T-cell (primary cell): ENCODE results near the gene CCDC88C. TPM values are rescaled to one million over a fixed set of nuclear protein-coding genes. Genes with fewer than 3 reads are reported as not detected.
A peak's percentile ranks its signal among the peaks of the same experiment; 100 is the strongest.

Experiments
- ATAC-seq, 4 experiments: fragments of 200-7000 bp in 3 of 4; fragments of 150-1000 bp in 1 of 4; cut with Tn5 transposase; replicated peaks in 1 of 4; 1 replicate in 3 of 4; 2 replicates in 1 of 4; pipeline ENCODE4 v1.10.0; 2021; ENCODE audit warnings: moderate library complexity in 3 of 4, mild to moderate bottlenecking in 2 of 4, moderate number of reproducible peaks in 1 of 4
- CTCF ChIA-PET, 2 donors: fragments of 300-600 bp; sonication (Branson Sonifier 250); formaldehyde crosslinking; loops; one replicate each; lab custom pipeline; 2022; ENCODE audit warnings: antibody characterized with exemption in 2 of 2; lab: Charles Lee
- POLR2A ChIA-PET, 2 donors: fragments of 300-600 bp; sonication (Branson Sonifier 250); formaldehyde crosslinking; loops; one replicate each; lab custom pipeline; 2022; ENCODE audit warnings: antibody characterized with exemption in 2 of 2; lab: Charles Lee
- DNase-seq, 35 experiments: peaks; one replicate each; pipeline versions ENCODE4 v3.0.0 to v3.0.0-alpha.2; 2013 to 2023
- H3K27ac ChIP-seq: one replicate; pipeline ENCODE4 v1.5.1; 2013; ENCODE audit warnings: low read length
- H3K27me3 ChIP-seq, 2 experiments: replicated peaks in 1 of 2; 1 replicate in 1 of 2; 2 replicates in 1 of 2; pipeline versions ENCODE4 v1.6.1 to v1.7.0; 2013; ENCODE audit warnings: low read length in 1 of 2, mixed read lengths in 1 of 2; ENCODE audit not compliant: control insufficient read depth in 2 of 2, insufficient read depth in 2 of 2; ENCODE audit errors: extremely low read depth in 1 of 2
- H3K36me3 ChIP-seq, 2 donors: 1 replicate in 1 of 2; 2 replicates in 1 of 2; pipeline versions ENCODE4 v1.6.1 to v1.7.0; 2013; ENCODE audit warnings: low read length in 1 of 2; ENCODE audit not compliant: control insufficient read depth in 2 of 2, insufficient read depth in 1 of 2; ENCODE audit errors: extremely low read depth in 1 of 2
- H3K4me1 ChIP-seq, 2 experiments: 1 replicate in 1 of 2; 2 replicates in 1 of 2; pipeline versions ENCODE4 v1.6.1 to v1.7.0; 2013; ENCODE audit warnings: low read length in 2 of 2, mixed read lengths in 1 of 2; ENCODE audit not compliant: insufficient read depth in 2 of 2, control insufficient read depth in 1 of 2; ENCODE audit errors: extremely low read depth in 1 of 2
- H3K4me3 ChIP-seq, 2 donors: 1 replicate in 1 of 2; 2 replicates in 1 of 2; pipeline versions ENCODE4 v1.5.1 to v1.7.0; 2013; ENCODE audit warnings: mild to moderate bottlenecking in 2 of 2, low read length in 1 of 2, moderate library complexity in 1 of 2; ENCODE audit not compliant: control insufficient read depth in 1 of 2; ENCODE audit errors: extremely low read depth in 1 of 2
- H3K9me3 ChIP-seq: 2 replicates; pipeline ENCODE4 v1.7.0; 2013
- H3K27ac Mint-ChIP-seq, 2 donors: one replicate each; pipeline ENCODE4 v1.8.0; 2020 to 2021; ENCODE audit warnings: mild to moderate bottlenecking in 2 of 2, mixed read lengths in 2 of 2
- H3K27me3 Mint-ChIP-seq, 2 donors: one replicate each; pipeline ENCODE4 v1.8.0; 2021 to 2022; ENCODE audit warnings: mixed read lengths in 2 of 2
- H3K36me3 Mint-ChIP-seq: one replicate; pipeline ENCODE4 v1.8.0; 2021; ENCODE audit warnings: mixed read lengths
- H3K4me1 Mint-ChIP-seq, 3 donors: one replicate each; pipeline ENCODE4 v1.8.0; 2020 to 2022; ENCODE audit warnings: mixed read lengths in 3 of 3, mild to moderate bottlenecking in 1 of 3
- H3K4me3 Mint-ChIP-seq, 3 donors: one replicate each; pipeline ENCODE4 v1.8.0; 2020 to 2022; ENCODE audit warnings: mild to moderate bottlenecking in 3 of 3, mixed read lengths in 3 of 3, moderate library complexity in 3 of 3
- H3K9me3 Mint-ChIP-seq, 3 donors: one replicate each; pipeline ENCODE4 v1.8.0; 2020 to 2022; ENCODE audit warnings: mixed read lengths in 3 of 3
- WGBS: methylation state at CpG from one replicate; pipeline ENCODE4 v1.1.5; 2013; ENCODE audit warnings: missing lambda C conversion rate; ENCODE audit not compliant: insufficient coverage; 5-methylcytosine and 5-hydroxymethylcytosine counted together
- total RNA-seq, 35 experiments: library from RNA in 6 of 35; stranded (reverse) in 6 of 35; fragments of 120-200 nt in 1 of 35; gene quantifications; one replicate each; pipeline versions ENCODE4 v1.2.1 to v1.2.4 and lab custom pipeline; 2013 to 2026

The CCDC88C gene
- total RNA-seq, 5 donors from 2014 or later (not counting 1 experiment from before 2014, with no cell fraction given) = 260 to 368 (median 275) TPM

DNA sequence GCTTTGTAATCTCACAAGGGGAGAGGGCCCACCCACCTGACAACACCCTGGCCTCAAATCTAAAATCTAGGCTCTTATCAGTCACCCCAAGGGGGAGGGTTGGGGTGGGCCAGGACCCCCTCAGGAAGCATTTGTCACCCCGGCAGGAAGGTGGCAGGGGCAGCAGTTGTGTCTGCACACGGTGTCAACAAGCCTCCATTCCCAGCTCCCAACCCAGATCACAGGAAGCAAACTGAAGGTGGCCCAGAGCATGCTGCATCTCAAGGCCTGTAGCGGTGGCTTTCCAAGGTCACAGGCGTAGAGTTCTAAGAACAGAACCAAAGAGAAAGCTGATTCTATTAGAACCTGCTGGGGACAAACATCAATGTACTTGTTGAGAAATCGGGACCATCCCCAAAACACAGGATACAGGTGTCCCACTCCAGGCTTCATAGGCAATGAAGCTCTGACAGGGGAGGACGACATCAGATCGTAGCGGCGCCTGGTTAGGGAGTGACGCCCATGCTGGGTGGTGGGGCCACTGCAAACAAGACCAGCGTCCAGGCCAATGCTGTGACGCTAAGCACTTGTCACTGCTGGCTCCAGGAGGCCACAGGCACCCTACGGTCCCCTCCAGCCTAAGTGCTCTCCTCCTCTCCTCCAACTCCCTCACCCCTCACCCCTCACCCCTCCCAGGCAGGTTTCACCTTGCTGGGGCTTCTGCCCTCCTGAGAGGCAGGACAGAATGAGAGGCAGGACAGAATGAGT lies 52.9 kb downstream of the CCDC88C start:
- ChIA-PET CTCF (interaction anchor here in 1 of 2 donors (1.6 kb wide), 1 partner anchor 35 kb away, joined by 3 read pairs; no protein-coding TSS in a partner anchor), POLR2A (no interaction called here)
- H3K27me3 ChIP-seq = no peaks in the 10 kb centered on the region
- 52% methylated on average over 5 of the region's 13 CpGs for WGBS
- Mint-ChIP-seq H3K27me3 (no peaks in the 10 kb centered on the region), H3K9me3 (no peaks in the 10 kb centered on the region), H3K4me3 (peak overlapping the region in 1 of 3 donors; percentile 30), H3K27ac (peak overlapping the region; percentile 51 to 70), H3K36me3 (no peaks in the 10 kb centered on the region), H3K4me1 (peaks cover 86 to 94% (median 87%) of the 10 kb centered on the region in 3 donors)
- no peak for ATAC-seq
- H3K4me1 ChIP-seq = peaks cover 45 to 87% of the 10 kb centered on the region in 2 experiments
- no peak for DNase-seq
- H3K27ac ChIP-seq = peak overlapping the region; percentile 55
- no peak overlapping the region for H3K4me3 ChIP-seq
- H3K36me3 ChIP-seq = peaks cover 0 to 12% of the 10 kb centered on the region in 2 donors
- no peaks in the 10 kb centered on the region for H3K9me3 ChIP-seq

DNA sequence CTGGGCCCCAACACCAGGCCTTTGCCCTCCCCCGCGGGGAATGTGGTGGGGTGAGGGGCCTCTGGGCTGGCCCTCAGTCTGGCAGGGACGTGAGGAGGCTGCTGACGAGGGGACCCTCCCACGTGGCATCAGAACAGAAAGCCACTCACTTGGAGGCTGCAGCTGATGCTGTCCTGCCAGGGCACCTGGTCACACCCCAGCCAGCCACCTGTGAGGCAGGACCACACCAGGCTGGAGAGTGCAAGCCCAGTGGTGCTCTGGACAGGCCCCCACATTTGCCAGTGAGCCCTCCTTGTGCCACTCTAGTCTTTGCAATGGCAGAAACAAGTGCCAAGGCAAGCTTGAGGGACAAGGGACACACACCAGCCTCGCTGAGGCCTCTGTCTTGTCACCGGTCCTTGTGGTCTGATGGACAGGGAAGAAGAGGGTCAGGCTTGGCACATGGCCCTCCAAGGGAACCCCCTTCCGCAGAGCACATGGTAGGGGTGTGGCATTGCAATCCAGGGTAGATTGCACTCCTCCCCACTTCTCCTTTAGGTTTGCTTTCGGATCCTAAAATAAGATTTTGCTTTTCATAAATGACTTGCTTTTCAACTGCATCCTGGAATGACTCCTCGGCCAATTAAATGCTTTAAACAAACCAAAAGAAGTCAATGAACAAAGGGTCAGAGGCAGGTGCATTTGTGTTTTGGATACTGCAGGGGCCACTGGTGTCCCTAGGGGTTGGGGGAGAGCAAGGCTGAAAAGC lies 53.7 kb downstream of the CCDC88C start:
- peaks cover 84 to 92% (median 86%) of the 10 kb centered on the region in 3 donors for H3K4me1 Mint-ChIP-seq
- H3K4me3 Mint-ChIP-seq = peak overlapping the region in 1 of 3 donors; percentile 30
- POLR2A ChIA-PET = no interaction called here
- CTCF ChIA-PET = no interaction called here
- H3K9me3 ChIP-seq = no peaks in the 10 kb centered on the region
- H3K27ac ChIP-seq = peak overlapping the region; percentile 45
- 56% methylated on average over 5 of the region's 10 CpGs for WGBS
- ATAC-seq = no peak
- H3K9me3 Mint-ChIP-seq = no peaks in the 10 kb centered on the region
- no peaks in the 10 kb centered on the region for H3K27me3 ChIP-seq
- no peaks in the 10 kb centered on the region for H3K27me3 Mint-ChIP-seq
- H3K36me3 ChIP-seq = peaks cover 2 to 20% of the 10 kb centered on the region in 2 donors
- peak in 1 of 35 experiments; percentile 41 for DNase-seq
- H3K36me3 Mint-ChIP-seq = peaks cover 4% of the 10 kb centered on the region
- peak overlapping the region; percentile 51 to 70 for H3K27ac Mint-ChIP-seq
- no peak overlapping the region for H3K4me3 ChIP-seq
- H3K4me1 ChIP-seq = peaks cover 42 to 86% of the 10 kb centered on the region in 2 experiments

- ChIA-PET CTCF (interaction anchor here in 1 of 2 donors (0.7 kb wide), 1 partner anchor 50 kb away, joined by 4 read pairs; no protein-coding TSS in a partner anchor), POLR2A (interaction anchor here in 1 of 2 donors (0.6 kb wide), 1 partner anchor 125 kb away, joined by 4 read pairs; no protein-coding TSS in a partner anchor)
- Mint-ChIP-seq H3K4me1 (peaks cover 82 to 89% (median 83%) of the 10 kb centered on the region in 3 donors), H3K27me3 (no peaks in the 10 kb centered on the region), H3K36me3 (peaks cover 17% of the 10 kb centered on the region), H3K4me3 (no peak overlapping the region), H3K27ac (peak overlapping the region in 1 of 2 donors; percentile 69), H3K9me3 (no peaks in the 10 kb centered on the region)
- Histone ChIP-seq H3K9me3 (no peaks in the 10 kb centered on the region), H3K4me1 (peaks cover 23 to 87% of the 10 kb centered on the region in 2 experiments), H3K36me3 (peaks cover 4 to 40% of the 10 kb centered on the region in 2 donors), H3K27me3 (no peaks in the 10 kb centered on the region), H3K27ac (no peak overlapping the region), H3K4me3 (no peak overlapping the region)
- ATAC-seq (no peak), DNase-seq (no peak)
- WGBS = 100% methylated on average over 3 of the region's 14 CpGs
These were observed 56.3 kb downstream of the CCDC88C start for GRCh38 chr14:91361233-91361811.

GRCh38 chr14:91360490-91361232 lies 57.0 kb downstream of the CCDC88C start:
- H3K4me3 Mint-ChIP-seq = peak overlapping the region in 1 of 3 donors; percentile 24
- H3K27ac Mint-ChIP-seq = peak overlapping the region; percentile 56 to 67
- 85% methylated on average over 10 of the region's 17 CpGs for WGBS
- Histone ChIP-seq H3K27ac (no peak overlapping the region), H3K4me3 (no peak overlapping the region), H3K4me1 (peaks cover 29 to 87% of the 10 kb centered on the region in 2 experiments), H3K27me3 (no peaks in the 10 kb centered on the region), H3K36me3 (peaks cover 7 to 40% of the 10 kb centered on the region in 2 donors), H3K9me3 (no peaks in the 10 kb centered on the region)
- H3K27me3 Mint-ChIP-seq = no peaks in the 10 kb centered on the region
- peaks cover 82 to 89% (median 83%) of the 10 kb centered on the region in 3 donors for H3K4me1 Mint-ChIP-seq
- peaks cover 17% of the 10 kb centered on the region for H3K36me3 Mint-ChIP-seq
- DNase-seq (no peak), ATAC-seq (no peak)
- POLR2A ChIA-PET = interaction anchor here (0.5 to 1.4 kb wide), 4 partner anchors 11 to 126 kb away, joined by 3 to 4 read pairs (median 3); no protein-coding TSS in a partner anchor
- CTCF ChIA-PET = interaction anchor here in 1 of 2 donors (0.6 kb wide), 1 partner anchor 14 kb away, joined by 4 read pairs; no protein-coding TSS in a partner anchor
- no peaks in the 10 kb centered on the region for H3K9me3 Mint-ChIP-seq

DNA sequence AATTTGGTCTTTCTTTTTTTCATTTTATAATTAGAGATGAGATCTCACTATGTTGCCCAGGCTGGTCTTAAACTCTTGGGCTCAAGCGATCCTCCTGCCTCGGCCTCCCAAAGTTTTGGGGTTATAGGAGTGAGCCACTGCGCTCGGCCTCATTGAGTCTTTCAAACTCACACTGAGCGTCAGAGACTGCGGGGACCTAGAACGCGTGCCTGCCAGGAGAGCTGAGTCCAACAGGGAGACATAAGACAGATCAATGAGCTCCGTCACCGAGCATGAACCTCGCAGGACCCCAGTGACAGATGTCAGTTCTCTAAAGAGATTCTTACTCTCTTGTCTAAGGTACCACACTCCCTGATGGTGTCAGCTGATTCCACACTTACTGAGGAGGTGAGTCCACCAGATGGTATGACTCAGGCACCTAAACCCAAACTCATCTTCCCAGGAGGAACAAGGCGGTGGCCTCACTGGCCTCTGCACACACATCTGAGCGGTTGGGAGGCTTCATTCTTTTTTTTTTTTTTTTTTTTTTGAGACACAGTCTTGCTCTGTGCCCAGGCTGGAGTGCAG lies 58.9 kb downstream of the CCDC88C start:
- H3K27ac ChIP-seq = peak overlapping the region; percentile 15
- H3K4me3 ChIP-seq = no peak overlapping the region
- WGBS = 98% methylated on average over 6 of the region's 13 CpGs
- POLR2A ChIA-PET = no interaction called here
- Mint-ChIP-seq H3K36me3 (peaks cover 25% of the 10 kb centered on the region), H3K4me3 (no peak overlapping the region), H3K27ac (peak overlapping the region; percentile 57 to 58), H3K4me1 (peaks cover 85 to 89% (median 88%) of the 10 kb centered on the region in 3 donors), H3K9me3 (no peaks in the 10 kb centered on the region), H3K27me3 (no peaks in the 10 kb centered on the region)
- H3K27me3 ChIP-seq = no peaks in the 10 kb centered on the region
- H3K9me3 ChIP-seq = no peaks in the 10 kb centered on the region
- CTCF ChIA-PET = interaction anchor here in 1 of 2 donors (0.6 to 0.8 kb wide), 2 partner anchors 41 to 1068 kb away, joined by 6 to 7 read pairs; no protein-coding TSS in a partner anchor
- H3K4me1 ChIP-seq = peaks cover 28 to 87% of the 10 kb centered on the region in 2 experiments
- H3K36me3 ChIP-seq = peaks cover 10 to 43% of the 10 kb centered on the region in 2 donors
- ATAC-seq = no peak
- no peak for DNase-seq
